HepG2 (cell line): Measurements from ENCODE around the gene PPIL3. TPM values are rescaled to one million over a fixed set of nuclear protein-coding genes. Genes with fewer than 3 reads are reported as not detected.
A peak's percentile ranks its signal among the peaks of the same experiment; 100 is the strongest.

Experiments
- ATF2 ChIP-seq: sonication (generic); formaldehyde crosslinking; IDR thresholded peaks from 2 replicates; pipeline ENCODE4 v1.4.0; 2020; ENCODE audit warnings: missing genetic modification reagents
- BORCS8-MEF2B ChIP-seq: sonication (generic); formaldehyde crosslinking; IDR thresholded peaks from 2 replicates; pipeline ENCODE4 v1.8.0; 2022; ENCODE audit warnings: mild to moderate bottlenecking, missing genetic modification reagents
- CHCHD3 ChIP-seq: sonication (generic); formaldehyde crosslinking; IDR thresholded peaks from 2 replicates; pipeline ENCODE4 v1.8.0; 2022; ENCODE audit warnings: mild to moderate bottlenecking, missing genetic modification reagents, moderate library complexity
- EED ChIP-seq: sonication (generic); formaldehyde crosslinking; IDR thresholded peaks from 2 replicates; pipeline ENCODE4 v1.5.0; 2020; ENCODE audit warnings: mild to moderate bottlenecking, missing genetic modification reagents
- FOXC1 ChIP-seq: sonication (generic); formaldehyde crosslinking; IDR thresholded peaks from 2 replicates; pipeline ENCODE4 v1.8.0; 2022; ENCODE audit warnings: mild to moderate bottlenecking, missing genetic modification reagents, borderline replicate concordance
- GATAD1 ChIP-seq: IDR thresholded peaks from 2 replicates; pipeline ENCODE4 v1.6.1; 2016; ENCODE audit warnings: missing genetic modification reagents, missing compliant biosample characterization
- IKZF4 ChIP-seq: sonication (generic); formaldehyde crosslinking; IDR thresholded peaks from 2 replicates; pipeline ENCODE4 v1.5.1; 2020; ENCODE audit warnings: borderline replicate concordance, mild to moderate bottlenecking, low read depth, missing genetic modification reagents; ENCODE audit errors: not compliant biosample characterization
- JDP2 ChIP-seq: sonication (generic); formaldehyde crosslinking; IDR thresholded peaks from 2 replicates; pipeline ENCODE4 v1.8.1; 2022; ENCODE audit warnings: missing genetic modification reagents, borderline replicate concordance
- NFIC ChIP-seq: IDR thresholded peaks from 2 replicates; pipeline ENCODE4 v1.6.1; 2012; ENCODE audit warnings: mild to moderate bottlenecking, low read length, inconsistent platforms
- NR2C2 ChIP-seq: sonication (generic); formaldehyde crosslinking; IDR thresholded peaks from 2 replicates; pipeline ENCODE4 v1.4.0; 2020; ENCODE audit warnings: missing genetic modification reagents, mild to moderate bottlenecking, moderate library complexity, borderline replicate concordance
- RCOR2 ChIP-seq: IDR thresholded peaks from 2 replicates; pipeline ENCODE4 v1.6.1; 2016; ENCODE audit warnings: missing biosample characterization, missing genetic modification reagents
- REPIN1 ChIP-seq: sonication (generic); formaldehyde crosslinking; IDR thresholded peaks from 2 replicates; pipeline ENCODE4 v1.8.0; 2022; ENCODE audit warnings: missing genetic modification reagents, low read depth, mild to moderate bottlenecking, borderline replicate concordance
- SP4 ChIP-seq: sonication (generic); formaldehyde crosslinking; IDR thresholded peaks from 2 replicates; pipeline ENCODE4 v1.8.1; 2023; ENCODE audit warnings: mild to moderate bottlenecking, missing genetic modification reagents
- TMF1 ChIP-seq: sonication (generic); formaldehyde crosslinking; IDR thresholded peaks from 2 replicates; pipeline ENCODE4 v1.8.1; 2022; ENCODE audit warnings: low read depth, missing genetic modification reagents
- ZBTB46 ChIP-seq: sonication (generic); formaldehyde crosslinking; IDR thresholded peaks from 2 replicates; pipeline ENCODE4 v1.4.0; 2020; ENCODE audit warnings: mild to moderate bottlenecking, missing genetic modification reagents, borderline replicate concordance
- ZNF282 ChIP-seq: fragments of 450-650 bp; IDR thresholded peaks from 2 replicates; pipeline ENCODE4 v1.6.1; 2018; ENCODE audit not compliant: partially characterized antibody
- ZNF44 ChIP-seq: sonication (generic); formaldehyde crosslinking; IDR thresholded peaks from 2 replicates; pipeline ENCODE4 v1.5.1; 2020; ENCODE audit warnings: mild to moderate bottlenecking, missing genetic modification reagents
- ZNF546 ChIP-seq: sonication (generic); formaldehyde crosslinking; conservative IDR thresholded peaks from 2 replicates; pipeline ENCODE4 v1.8.1; 2023; ENCODE audit warnings: mild to moderate bottlenecking, missing genetic modification reagents
- ZNF724P ChIP-seq: sonication (generic); formaldehyde crosslinking; IDR thresholded peaks from 2 replicates; pipeline ENCODE4 v1.8.0; 2022; ENCODE audit warnings: missing genetic modification reagents, borderline replicate concordance
- ZNF879 ChIP-seq: sonication (generic); formaldehyde crosslinking; IDR thresholded peaks from 2 replicates; pipeline ENCODE4 v1.8.1; 2023; ENCODE audit warnings: missing genetic modification reagents
- polyA plus RNA-seq, 8 experiments: library from polyadenylated mRNA; depleted of rRNA in 3 of 8; stranded (reverse) in 7 of 8; unstranded in 1 of 8; fragments of >200 nt; fragmentation: Illumina TruSeq in 4 of 8; extraction: Trizol in 4 of 8; gene quantifications; 2 replicates each; pipeline versions ENCODE4 v1.2.1 to v1.2.3, GENCODE V29; 2011 to 2016; ENCODE audit warnings: low read depth in 4 of 8, missing spikeins in 1 of 8, mixed read lengths in 1 of 8; ENCODE audit not compliant: insufficient read depth in 1 of 8
- total RNA-seq, 5 experiments: library from RNA; depleted of rRNA; stranded (reverse); fragments of >200 nt; fragmentation: Illumina TruSeq; extraction: Trizol; gene quantifications; 2 replicates each; pipeline ENCODE4 v1.2.3, GENCODE V29; 2016; ENCODE audit warnings: low read depth in 1 of 5
- TF ChIP-seq, protein P1 (sequence below): sonication (generic); formaldehyde crosslinking; IDR thresholded peaks from 2 replicates; pipeline ENCODE4 v1.4.0; 2020; ENCODE audit warnings: missing genetic modification reagents

PPIL3 gene
- total and polyA plus RNA-seq, 2 of the 13 experiments (the other 11 are each of a cell fraction or from before 2014, with no cell fraction given) = 98.7 to 107 TPM

- TF ChIP-seq ZNF724P (CRISPR knock-in tag) (peak; percentile 65; the same call in 1 of the 2 replicates), ZNF282 (no peak), SP4 (CRISPR knock-in tag) (peak; percentile 92), NFIC (peak; percentile 89), NR2C2 (CRISPR knock-in tag) (peak; percentile 92), CHCHD3 (CRISPR knock-in tag) (no peak; the same call in 1 of the 2 replicates), JDP2 (CRISPR knock-in tag) (no peak), RCOR2 (CRISPR knock-in tag) (peak; percentile 7), IKZF4 (no peak), ATF2 (peak; percentile 94), ZNF44 (CRISPR knock-in tag) (peak; percentile 43; the same call in 1 of the 2 replicates), FOXC1 (CRISPR knock-in tag) (no peak; the same call in 1 of the 2 replicates), ZNF546 (CRISPR knock-in tag) (peak; percentile 80; the same call in 1 of the 2 replicates), ZNF879 (CRISPR knock-in tag) (no peak; the same call in 1 of the 2 replicates), BORCS8-MEF2B (peak; percentile 57; the same call in 1 of the 2 replicates), ZBTB46 (CRISPR knock-in tag) (no peak), TMF1 (peak; percentile 90; the same call in 1 of the 2 replicates), EED (CRISPR knock-in tag) (peak; percentile 81; the same call in 1 of the 2 replicates), REPIN1 (CRISPR knock-in tag) (peak; percentile 98), GATAD1 (peak; percentile 98)
- TF ChIP-seq, protein P1, sequence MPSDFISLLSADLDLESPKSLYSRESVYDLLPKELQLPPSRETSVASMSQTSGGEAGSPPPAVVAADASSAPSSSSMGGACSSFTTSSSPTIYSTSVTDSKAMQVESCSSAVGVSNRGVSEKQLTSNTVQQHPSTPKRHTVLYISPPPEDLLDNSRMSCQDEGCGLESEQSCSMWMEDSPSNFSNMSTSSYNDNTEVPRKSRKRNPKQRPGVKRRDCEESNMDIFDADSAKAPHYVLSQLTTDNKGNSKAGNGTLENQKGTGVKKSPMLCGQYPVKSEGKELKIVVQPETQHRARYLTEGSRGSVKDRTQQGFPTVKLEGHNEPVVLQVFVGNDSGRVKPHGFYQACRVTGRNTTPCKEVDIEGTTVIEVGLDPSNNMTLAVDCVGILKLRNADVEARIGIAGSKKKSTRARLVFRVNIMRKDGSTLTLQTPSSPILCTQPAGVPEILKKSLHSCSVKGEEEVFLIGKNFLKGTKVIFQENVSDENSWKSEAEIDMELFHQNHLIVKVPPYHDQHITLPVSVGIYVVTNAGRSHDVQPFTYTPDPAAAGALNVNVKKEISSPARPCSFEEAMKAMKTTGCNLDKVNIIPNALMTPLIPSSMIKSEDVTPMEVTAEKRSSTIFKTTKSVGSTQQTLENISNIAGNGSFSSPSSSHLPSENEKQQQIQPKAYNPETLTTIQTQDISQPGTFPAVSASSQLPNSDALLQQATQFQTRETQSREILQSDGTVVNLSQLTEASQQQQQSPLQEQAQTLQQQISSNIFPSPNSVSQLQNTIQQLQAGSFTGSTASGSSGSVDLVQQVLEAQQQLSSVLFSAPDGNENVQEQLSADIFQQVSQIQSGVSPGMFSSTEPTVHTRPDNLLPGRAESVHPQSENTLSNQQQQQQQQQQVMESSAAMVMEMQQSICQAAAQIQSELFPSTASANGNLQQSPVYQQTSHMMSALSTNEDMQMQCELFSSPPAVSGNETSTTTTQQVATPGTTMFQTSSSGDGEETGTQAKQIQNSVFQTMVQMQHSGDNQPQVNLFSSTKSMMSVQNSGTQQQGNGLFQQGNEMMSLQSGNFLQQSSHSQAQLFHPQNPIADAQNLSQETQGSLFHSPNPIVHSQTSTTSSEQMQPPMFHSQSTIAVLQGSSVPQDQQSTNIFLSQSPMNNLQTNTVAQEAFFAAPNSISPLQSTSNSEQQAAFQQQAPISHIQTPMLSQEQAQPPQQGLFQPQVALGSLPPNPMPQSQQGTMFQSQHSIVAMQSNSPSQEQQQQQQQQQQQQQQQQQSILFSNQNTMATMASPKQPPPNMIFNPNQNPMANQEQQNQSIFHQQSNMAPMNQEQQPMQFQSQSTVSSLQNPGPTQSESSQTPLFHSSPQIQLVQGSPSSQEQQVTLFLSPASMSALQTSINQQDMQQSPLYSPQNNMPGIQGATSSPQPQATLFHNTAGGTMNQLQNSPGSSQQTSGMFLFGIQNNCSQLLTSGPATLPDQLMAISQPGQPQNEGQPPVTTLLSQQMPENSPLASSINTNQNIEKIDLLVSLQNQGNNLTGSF = peak; percentile 72; the same call in 1 of the 2 replicates
Measured at GRCh38 chr2:200888704-200889625, at the start of gene PPIL3, which contains the start of gene NIF3L1 (continued).
